HG02981 (cell line): ENCODE measurements around the gene NQO1.
"Not testable (repeated sequence)": the region's sequence is repeated elsewhere in the genome, so short reads cannot be mapped to it uniquely, and the experiment has no call there.

ENCODE experiments used
- ATAC-seq: cut with Tn5 transposase; IDR thresholded peaks from one replicate; pipeline ENCODE4 v1.9.1; 2021; ENCODE audit warnings: mild to moderate bottlenecking, moderate library complexity; ENCODE audit not compliant: unreplicated experiment

NQO1 gene

GRCh38 chr16:69744363-69745231, 18.2 kb upstream of the NQO1 start:
- ATAC-seq, result no peak

DNA sequence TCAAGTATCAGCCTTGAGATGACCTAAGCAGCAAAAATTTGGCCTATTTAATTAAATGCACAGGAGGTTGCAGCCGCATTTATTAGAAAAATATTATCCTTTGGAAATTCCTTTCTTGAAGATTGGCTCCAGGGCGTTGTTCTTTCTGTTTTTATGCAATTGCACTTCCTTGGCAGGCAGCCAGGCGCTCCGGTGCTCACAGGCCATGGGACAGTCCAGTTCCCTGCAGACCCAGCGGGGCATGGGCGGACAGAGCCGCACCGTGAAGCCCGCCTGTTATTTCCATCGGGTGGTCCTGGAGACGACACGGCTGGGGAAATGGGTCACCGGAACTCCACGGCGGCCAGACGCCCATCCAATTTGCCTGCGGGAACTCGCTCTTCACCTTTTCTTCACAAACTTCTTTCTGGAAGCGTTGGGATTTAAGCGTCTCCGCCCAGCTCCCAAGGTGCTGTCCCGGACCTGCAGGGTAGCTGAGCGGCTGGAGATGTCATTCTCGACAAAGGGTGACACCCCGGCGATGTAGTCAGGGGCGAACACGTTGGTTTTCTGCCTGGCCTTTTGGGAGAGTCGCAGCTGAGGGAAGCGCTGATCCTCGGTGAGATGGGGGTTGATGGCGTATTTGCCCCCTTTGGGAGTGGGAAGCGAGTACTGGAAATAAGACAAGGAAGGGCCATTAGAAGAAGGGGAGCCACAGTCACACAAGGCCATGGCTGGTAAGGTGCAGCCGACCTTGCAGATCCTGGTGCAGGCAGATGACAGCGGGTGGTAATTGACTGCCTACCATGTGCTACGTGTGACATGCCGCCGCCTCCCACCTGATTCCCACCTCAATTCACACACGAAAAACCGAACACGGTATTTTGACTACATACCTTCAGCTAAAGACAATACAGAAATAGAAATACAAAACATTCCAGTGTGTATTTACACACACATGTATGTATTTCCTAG, 15.9 kb upstream of the NQO1 start:
- no peak for ATAC-seq

- ATAC-seq, result no peak
Measured at GRCh38 chr16:69741519-69741918, 15.2 kb upstream of the NQO1 start.

- no peak for ATAC-seq
Measured at GRCh38 chr16:69732101-69732500, 5.7 kb upstream of the NQO1 start.

GRCh38 chr16:69731280-69731679, 4.9 kb upstream of the NQO1 start:
- ATAC-seq, result not testable (repeated sequence)

DNA sequence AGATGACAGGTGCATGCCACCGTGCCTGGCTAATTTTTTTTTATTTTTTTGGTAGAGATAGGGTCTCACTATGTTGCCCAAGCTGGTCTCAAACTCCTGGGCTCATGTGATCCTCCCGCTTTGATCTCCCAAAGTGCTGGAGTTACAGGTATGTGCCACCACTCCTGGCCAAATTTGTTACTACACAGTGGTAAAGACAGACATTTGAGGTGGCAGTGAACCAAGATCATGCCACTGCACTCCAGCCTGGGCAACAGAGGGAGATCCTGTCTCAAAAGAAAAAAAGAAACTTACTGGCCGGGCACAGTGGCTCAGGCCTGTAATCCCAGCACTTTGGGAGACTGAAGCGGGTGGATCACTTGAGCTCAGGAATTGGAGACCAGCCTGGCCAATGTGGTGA, 2.7 kb upstream of the NQO1 start:
- not testable (repeated sequence) for ATAC-seq

GRCh38 chr16:69727916-69728270, 1.5 kb upstream of the NQO1 start:
- no peak for ATAC-seq

DNA sequence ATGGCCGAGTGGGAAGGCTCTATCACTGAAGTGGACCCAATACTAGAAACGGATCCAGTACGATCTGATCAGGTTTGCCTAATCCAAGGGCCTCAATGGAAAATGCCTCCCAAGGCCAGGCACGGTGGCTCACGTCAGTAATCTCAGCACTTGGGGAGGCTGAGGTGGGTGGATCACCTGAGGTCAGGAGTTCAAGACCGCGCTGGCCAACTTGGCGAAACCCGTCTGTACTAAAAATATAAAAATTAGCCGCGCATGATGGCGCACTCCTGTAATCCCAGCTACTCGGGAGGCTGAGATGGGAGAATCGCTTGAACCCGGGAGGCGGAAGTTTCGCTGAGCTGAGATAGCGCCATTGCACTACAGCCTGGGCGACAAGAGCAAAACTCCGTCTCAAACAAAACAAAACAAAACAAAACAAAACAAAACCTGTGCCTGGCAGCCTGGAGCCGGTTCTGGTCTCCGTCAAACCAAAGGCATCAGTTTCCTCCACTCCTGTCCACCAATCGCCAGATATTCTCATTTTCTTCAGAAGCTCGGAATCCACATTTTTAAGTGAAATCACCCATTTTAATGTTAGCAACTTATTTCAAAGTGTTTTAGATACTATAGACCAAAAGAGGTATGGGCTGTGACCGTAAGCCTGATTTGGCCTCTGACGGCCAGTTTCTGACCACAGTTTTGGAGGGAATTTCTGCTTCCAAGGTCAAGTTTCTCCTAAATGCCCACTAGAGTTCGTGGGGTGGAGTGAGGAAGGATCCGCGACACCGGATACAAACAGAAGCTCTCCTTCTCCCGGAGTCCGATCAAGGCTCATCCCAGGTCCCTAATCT, 664 bp downstream of the NQO1 start:
- no peak for ATAC-seq

DNA sequence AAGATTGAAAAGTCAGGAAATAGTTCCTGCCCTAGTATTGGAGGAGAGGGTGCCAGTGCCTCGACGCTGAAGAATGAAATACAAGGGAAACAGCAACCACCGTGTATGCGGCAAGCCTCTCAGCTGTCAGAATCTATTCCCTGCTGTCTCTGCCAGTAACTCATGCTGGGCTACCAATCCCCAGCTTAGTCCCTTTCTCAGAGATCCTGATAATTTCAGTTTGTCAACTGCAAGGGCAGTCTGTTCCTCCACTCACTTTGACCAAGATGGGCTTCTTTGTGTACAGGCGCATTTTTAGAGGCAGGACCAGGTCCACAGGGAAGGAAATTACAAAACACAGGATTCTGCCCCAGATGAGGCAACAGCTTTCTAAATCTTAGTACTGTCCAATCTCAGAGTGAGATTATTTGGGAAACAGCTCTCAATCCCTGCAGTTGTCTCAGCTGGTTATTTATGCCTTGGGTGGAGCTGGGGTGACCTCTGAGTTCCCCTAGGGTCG, 1.3 kb downstream of the NQO1 start:
- no peak for ATAC-seq

DNA sequence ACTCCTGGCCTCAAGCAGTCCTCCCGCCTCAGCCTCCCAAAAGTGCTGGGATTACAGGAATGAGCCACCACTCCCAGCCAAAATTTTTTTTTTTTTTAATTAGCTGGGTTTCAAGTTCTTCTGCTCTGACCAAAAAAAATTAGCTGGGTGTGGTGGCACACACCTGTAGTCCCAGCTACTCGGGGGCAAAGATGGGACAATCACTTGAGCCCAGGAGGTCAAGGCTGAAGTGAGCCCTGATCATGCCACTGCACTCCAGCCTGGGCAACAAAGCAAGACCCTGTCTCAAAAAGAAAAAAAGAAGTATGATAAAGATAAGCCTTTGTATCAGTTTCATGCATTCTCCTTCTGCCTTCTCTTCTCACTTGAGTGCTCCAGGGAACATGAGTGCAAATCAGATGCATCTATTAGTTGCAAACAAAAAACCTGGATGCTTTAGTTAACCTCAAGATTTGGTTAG, 1.9 kb downstream of the NQO1 start:
- ATAC-seq, result no peak

DNA sequence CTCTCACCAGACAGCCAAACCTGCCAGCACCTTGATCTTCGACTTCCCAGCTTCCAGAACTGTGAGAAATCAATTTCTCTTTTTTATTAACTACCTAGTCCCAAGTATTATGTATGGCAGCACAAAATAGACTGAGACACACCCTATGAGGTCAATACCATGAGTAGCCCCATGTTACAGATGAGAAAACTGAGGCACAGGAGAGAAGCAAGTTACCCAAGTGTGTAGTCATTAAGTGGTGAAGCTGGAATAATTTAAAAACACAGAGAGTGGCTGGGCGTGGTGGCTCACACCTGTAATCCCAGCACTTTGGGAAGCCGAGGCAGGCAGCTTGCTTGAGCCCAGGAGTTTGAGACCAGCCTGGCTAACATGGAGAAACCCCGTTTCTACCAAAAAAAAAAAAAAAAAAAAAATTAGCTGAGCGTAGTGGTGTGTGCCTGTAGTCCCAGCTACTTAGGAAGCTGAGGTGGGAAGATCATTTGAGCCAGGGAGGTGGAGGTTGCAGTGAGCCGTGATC, 4.9 kb downstream of the NQO1 start:
- ATAC-seq, result no peak

DNA sequence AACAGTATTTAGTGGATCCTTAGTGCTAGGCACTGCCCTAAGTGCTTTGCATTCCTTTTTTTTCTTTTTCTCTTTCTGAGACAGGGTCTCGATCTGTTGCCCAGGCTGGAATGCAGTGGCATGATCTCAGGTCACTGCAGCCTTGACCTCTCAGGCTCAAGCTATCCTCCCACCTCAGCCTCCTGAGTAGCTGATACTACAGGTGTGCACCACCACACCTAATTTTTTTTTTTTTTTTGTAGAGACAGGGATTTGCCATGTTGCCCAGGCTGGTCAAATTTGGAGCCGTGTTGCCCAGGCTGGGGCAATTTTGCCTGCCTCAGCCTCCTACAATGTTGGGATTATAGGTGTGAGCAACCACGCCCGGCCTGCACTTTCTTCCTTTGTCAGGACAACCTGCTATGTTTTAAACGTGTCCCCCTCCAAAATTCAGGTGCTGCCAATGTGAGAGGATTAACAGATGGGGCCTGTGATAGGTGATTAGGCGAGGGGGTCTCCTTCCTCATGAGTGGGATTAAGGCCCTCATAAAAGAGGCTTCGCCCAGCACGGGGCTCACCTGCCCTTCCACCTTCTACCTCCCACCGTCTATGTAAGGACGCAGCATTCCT, 5.4 kb downstream of the NQO1 start:
- ATAC-seq, result no peak

GRCh38 chr16:69718111-69718764, 8.1 kb downstream of the NQO1 start:
- no peak for ATAC-seq

- ATAC-seq, result no peak
Measured at GRCh38 chr16:69717066-69717465, 9.3 kb downstream of the NQO1 start.

- ATAC-seq, result no peak
Measured at GRCh38 chr16:69712914-69713581, 13.3 kb downstream of the NQO1 start.

DNA sequence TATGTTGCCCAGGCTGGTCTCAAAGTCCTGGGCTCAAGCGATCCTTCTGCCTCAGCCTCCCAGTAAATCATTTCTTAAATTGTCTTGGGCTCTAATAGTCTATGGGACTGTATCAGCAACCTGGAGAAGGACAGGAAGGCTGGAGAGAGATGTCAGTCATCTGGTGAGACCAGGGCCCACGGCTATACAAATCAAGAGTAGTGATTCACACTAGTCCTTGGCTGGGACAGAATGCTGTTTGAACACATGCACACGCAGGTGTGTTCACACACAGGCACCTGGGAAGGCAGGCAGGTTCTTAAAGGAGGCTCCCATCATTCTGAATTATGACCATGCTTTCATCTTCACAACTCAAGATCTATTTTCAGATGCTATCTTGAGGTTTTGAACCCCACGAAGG, 14.1 kb downstream of the NQO1 start:
- ATAC-seq, result no peak

GRCh38 chr16:69711115-69711740, 15.1 kb downstream of the NQO1 start:
- no peak for ATAC-seq

- ATAC-seq, result no peak
Measured at GRCh38 chr16:69709456-69710084, 16.8 kb downstream of the NQO1 start.
